Right atrium auricular region (tissue), 2 donors: ENCODE measurements around the gene IL33. TPM values are rescaled to one million over a fixed set of nuclear protein-coding genes. Genes with fewer than 3 reads are reported as not detected.

Experiments
- DNase-seq: peaks from one replicate; pipeline ENCODE4 v3.0.0-alpha.2; 2019; ENCODE audit warnings: low spot score
- H3K27ac ChIP-seq, 2 donors: fragments of 200-600 bp; sonication (generic); 1 replicate in 1 of 2; 2 replicates in 1 of 2; pipeline ENCODE4 v1.5.1; 2016 to 2019
- H3K27me3 ChIP-seq, 2 donors: fragments of 200-600 bp; sonication (generic); one replicate each; pipeline versions ENCODE4 v1.5.1 to v1.6.0; 2017 to 2019
- H3K36me3 ChIP-seq: fragments of 200-600 bp; sonication (generic); one replicate; pipeline ENCODE4 v1.5.1; 2016
- H3K4me1 ChIP-seq, 2 donors: fragments of 200-600 bp; sonication (generic); one replicate each; pipeline versions ENCODE4 v1.5.1 to v1.6.0; 2017 to 2019
- H3K4me3 ChIP-seq, 2 donors: fragments of 200-600 bp; sonication (generic); 1 replicate in 1 of 2; 2 replicates in 1 of 2; pipeline ENCODE4 v1.5.1; 2017 to 2019; ENCODE audit warnings: mild to moderate bottlenecking in 1 of 2, moderate library complexity in 1 of 2
- H3K9me3 ChIP-seq, 2 donors: fragments of 200-600 bp; sonication (generic); one replicate each; pipeline ENCODE4 v1.5.1; 2019
- total RNA-seq, 2 donors: library from RNA; depleted of rRNA; stranded (reverse); fragments of >200 nt; gene quantifications; one replicate each; pipeline ENCODE4 v1.1.0, GENCODE V29; 2016
- TF ChIP-seq, protein P1 (sequence below), 2 donors: fragments of 200-600 bp; sonication (generic); IDR thresholded peaks; one replicate each; pipeline ENCODE4 v1.5.1; 2019; ENCODE audit warnings: antibody characterized with exemption in 2 of 2

Gene IL33
- total RNA-seq, 2 donors from 2014 or later, result 21.3 to 24.4 TPM

DNA sequence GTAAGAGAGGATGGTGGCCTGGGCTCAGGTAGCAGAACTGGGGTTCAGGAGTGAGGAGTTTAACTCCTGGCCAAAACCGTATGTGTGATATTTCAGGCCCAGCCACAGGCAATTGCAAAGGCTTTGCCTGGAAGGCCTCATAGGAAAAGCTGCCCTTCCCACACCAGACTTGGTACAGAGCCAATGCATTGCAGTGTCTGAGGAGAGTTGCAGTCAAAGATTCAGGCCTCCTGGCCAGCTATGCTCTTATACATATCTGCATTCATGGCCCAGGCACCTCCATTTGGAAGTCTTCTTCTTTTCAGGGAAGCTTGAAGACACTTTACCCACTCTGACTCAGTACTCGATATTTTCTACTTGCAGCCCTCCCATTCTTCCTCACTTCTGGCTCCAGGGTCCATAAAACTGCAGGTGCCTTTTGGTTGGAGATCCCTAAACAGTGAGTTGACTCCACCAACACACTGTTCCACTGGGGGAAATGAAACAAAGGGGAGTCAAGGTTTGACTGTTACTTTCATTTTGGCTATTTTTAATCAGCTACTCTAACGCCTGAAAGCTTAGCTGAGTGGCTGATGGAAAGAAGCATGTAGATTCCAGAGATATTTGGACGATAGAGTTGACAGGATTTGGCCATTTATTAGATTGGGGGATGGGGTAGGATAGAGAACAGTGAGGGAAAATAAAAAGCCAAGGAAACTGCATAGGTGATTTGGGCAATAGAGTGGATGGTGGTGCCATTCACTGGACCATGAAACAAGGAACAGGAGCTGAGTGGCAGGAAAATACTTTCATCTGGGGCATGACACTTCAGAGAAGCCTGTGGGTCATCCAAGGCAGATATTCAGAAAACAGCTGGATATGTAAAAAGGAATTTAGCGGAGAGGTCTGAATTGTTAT lies 30.6 kb upstream of the IL33 start:
- Histone ChIP-seq H3K4me1 (peaks cover 0 to 4% of the 10 kb centered on the region in 2 donors), H3K36me3 (no peaks in the 10 kb centered on the region), H3K9me3 (no peaks in the 10 kb centered on the region), H3K27me3 (no peaks in the 10 kb centered on the region), H3K4me3 (no peak overlapping the region), H3K27ac (no peak overlapping the region)
- TF ChIP-seq, protein P1, sequence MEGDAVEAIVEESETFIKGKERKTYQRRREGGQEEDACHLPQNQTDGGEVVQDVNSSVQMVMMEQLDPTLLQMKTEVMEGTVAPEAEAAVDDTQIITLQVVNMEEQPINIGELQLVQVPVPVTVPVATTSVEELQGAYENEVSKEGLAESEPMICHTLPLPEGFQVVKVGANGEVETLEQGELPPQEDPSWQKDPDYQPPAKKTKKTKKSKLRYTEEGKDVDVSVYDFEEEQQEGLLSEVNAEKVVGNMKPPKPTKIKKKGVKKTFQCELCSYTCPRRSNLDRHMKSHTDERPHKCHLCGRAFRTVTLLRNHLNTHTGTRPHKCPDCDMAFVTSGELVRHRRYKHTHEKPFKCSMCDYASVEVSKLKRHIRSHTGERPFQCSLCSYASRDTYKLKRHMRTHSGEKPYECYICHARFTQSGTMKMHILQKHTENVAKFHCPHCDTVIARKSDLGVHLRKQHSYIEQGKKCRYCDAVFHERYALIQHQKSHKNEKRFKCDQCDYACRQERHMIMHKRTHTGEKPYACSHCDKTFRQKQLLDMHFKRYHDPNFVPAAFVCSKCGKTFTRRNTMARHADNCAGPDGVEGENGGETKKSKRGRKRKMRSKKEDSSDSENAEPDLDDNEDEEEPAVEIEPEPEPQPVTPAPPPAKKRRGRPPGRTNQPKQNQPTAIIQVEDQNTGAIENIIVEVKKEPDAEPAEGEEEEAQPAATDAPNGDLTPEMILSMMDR (IDR thresholded peaks at IDR 0.05), result no peak
- DNase-seq, result no peak

DNA sequence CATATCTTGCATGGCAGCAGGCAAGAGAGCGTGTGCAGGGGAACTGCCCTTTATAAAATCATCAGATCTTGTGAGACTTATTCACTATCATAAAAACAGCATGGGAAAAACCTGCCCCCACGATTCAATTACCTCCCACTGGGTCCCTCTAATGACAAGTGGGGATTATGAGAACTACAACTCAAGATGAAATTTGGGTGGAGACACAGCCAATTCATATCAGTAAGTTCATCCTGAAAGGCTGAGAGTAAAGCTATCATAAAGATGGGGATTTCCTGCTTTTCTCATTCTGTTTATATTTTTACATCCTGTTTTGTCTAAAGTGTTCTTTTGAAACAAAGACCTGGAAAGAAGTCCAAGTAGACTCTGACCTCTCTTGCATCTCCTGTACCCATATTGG lies 28.9 kb upstream of the IL33 start:
- Histone ChIP-seq H3K27me3 (no peaks in the 10 kb centered on the region), H3K4me3 (no peak overlapping the region), H3K27ac (no peak overlapping the region), H3K36me3 (no peaks in the 10 kb centered on the region), H3K9me3 (no peaks in the 10 kb centered on the region), H3K4me1 (peaks cover 0 to 4% of the 10 kb centered on the region in 2 donors)
- no peak for DNase-seq
- TF ChIP-seq, protein P1 (IDR thresholded peaks at IDR 0.05), result no peak

DNA sequence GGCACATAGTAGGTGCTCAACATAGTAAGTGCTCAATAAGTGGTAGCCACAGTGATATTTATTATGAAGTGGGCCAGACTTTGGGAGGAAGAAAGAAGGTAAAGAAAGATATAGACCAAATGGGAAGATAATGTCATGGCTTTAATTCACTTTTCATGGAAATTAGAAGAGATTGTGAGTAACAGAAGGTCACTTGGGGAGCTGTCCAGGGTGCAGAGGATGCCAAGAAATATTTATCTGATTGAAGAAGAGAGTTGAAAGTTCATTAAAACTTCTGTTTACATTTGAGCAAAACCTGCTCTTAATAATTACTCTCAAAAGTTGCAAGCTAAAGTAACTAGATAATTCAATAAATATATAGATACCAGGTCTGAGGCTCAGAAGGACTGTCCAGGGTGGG lies 28.3 kb upstream of the IL33 start:
- peaks cover 0 to 4% of the 10 kb centered on the region in 2 donors for H3K4me1 ChIP-seq
- H3K27ac ChIP-seq, result no peak overlapping the region
- DNase-seq, result no peak
- H3K27me3 ChIP-seq, result no peaks in the 10 kb centered on the region
- no peak overlapping the region for H3K4me3 ChIP-seq
- TF ChIP-seq, protein P1 (IDR thresholded peaks at IDR 0.05), result no peak
- H3K9me3 ChIP-seq, result no peaks in the 10 kb centered on the region
- no peaks in the 10 kb centered on the region for H3K36me3 ChIP-seq

DNA sequence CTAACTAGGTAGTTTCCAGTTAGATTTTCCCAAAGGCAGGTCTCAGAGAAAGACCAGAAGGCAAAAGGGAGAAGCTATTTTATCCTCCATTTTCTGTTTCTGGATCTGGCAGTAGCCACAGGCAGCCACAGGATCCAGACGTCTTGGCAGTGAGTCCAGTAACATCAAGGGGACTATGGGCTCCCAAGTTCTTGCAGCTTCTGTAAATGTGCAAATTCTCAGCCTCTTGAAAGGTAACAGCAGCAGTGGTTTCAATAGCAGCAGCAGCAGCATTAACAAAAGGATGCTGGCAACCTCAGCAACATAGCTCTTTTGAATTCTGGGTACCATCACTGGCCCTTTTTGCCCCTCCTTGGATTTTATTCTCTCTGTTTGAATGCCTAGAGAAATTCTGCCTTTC lies 27.1 kb upstream of the IL33 start:
- no peak for DNase-seq
- Histone ChIP-seq H3K4me1 (peaks cover 0 to 4% of the 10 kb centered on the region in 2 donors), H3K36me3 (no peaks in the 10 kb centered on the region), H3K4me3 (no peak overlapping the region), H3K27me3 (no peaks in the 10 kb centered on the region), H3K9me3 (no peaks in the 10 kb centered on the region), H3K27ac (no peak overlapping the region)
- TF ChIP-seq, protein P1 (IDR thresholded peaks at IDR 0.05), result no peak

DNA sequence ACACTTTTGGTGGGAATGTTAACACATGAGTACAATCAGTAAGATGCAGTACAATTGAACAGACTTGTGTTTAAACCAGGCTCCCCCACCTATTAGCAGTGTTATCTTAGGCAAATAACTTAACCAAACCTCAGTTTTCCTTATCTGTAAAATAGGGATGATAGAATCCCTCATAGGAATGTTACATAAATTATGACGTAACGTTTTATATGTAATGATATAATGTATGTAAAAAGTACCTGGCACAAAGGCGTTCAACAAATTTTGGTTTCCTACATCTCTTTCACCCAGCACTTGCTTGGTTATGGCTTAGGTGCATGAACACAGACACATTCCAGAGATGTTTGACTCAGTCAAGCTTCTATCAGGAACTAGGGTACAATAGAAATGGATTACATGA lies 26.7 kb upstream of the IL33 start:
- Histone ChIP-seq H3K36me3 (no peaks in the 10 kb centered on the region), H3K4me3 (no peak overlapping the region), H3K4me1 (peaks cover 0 to 4% of the 10 kb centered on the region in 2 donors), H3K27ac (no peak overlapping the region), H3K27me3 (no peaks in the 10 kb centered on the region), H3K9me3 (no peaks in the 10 kb centered on the region)
- no peak for DNase-seq
- TF ChIP-seq, protein P1 (IDR thresholded peaks at IDR 0.05), result no peak
